H1 (cell line): ENCODE results near the gene ZBTB47. TPM values are rescaled to one million over a fixed set of nuclear protein-coding genes. Genes with fewer than 3 reads are reported as not detected.

Experiments
- CBX5 ChIP-seq: fragments of 300-800, 300-1000 bp; sonication (generic); IDR thresholded peaks from 2 replicates; pipeline ENCODE4 v1.7.1; 2016; ENCODE audit warnings: antibody characterized with exemption, low read length, low read depth
- E2F6 ChIP-seq: IDR thresholded peaks from 2 replicates; pipeline ENCODE4 v1.6.1; 2012; ENCODE audit warnings: inconsistent platforms
- FOSL1 ChIP-seq: IDR thresholded peaks from 2 replicates; pipeline ENCODE4 v1.6.1; 2011; ENCODE audit warnings: mild to moderate bottlenecking, low read depth, low read length, moderate library complexity; ENCODE audit not compliant: insufficient read depth
- PHF8 ChIP-seq: fragments of 200-600 bp; sonication (generic); conservative IDR thresholded peaks from 2 replicates; pipeline ENCODE4 v1.7.1; 2012; ENCODE audit warnings: low read depth, mild to moderate bottlenecking, inconsistent platforms, low read length, moderate library complexity
- TEAD4 ChIP-seq: IDR thresholded peaks from 2 replicates; pipeline ENCODE4 v1.6.1; 2012; ENCODE audit warnings: low read depth, low read length, inconsistent platforms, mixed read lengths
- polyA plus RNA-seq, 7 experiments: library from polyadenylated mRNA; depleted of rRNA in 3 of 7; stranded (reverse) in 5 of 7; unstranded in 2 of 7; fragments of >200 nt in 5 of 7; fragments of 200-250 nt in 2 of 7; gene quantifications; 1 replicate in 5 of 7; 2 replicates in 1 of 7; 4 replicates in 1 of 7; pipeline versions ENCODE4 v1.2.1 to v1.2.3, GENCODE V29; 2011 to 2013; ENCODE audit warnings: missing spikeins in 2 of 7, mixed read lengths in 2 of 7
- total RNA-seq: library from RNA; stranded (reverse); fragmentation: NEBNext Ultra II Directional; extraction: Animal tissue kit (Norgen Biotek cat#: 25700); gene quantifications from 2 replicates; pipeline ENCODE4 v1.2.1, GENCODE V29; 2021
- TF ChIP-seq, protein P1 (sequence below): fragments of 300-600 bp; sonication (generic); IDR thresholded peaks from 2 replicates; pipeline ENCODE4 v1.7.1; 2012; ENCODE audit warnings: low read length, moderate library complexity, mild to moderate bottlenecking, inconsistent platforms; ENCODE audit not compliant: insufficient replicate concordance

The ZBTB47 gene
- total and polyA plus RNA-seq, 2 of the 8 experiments (the other 6 are each of a cell fraction or from before 2014, with no cell fraction given), result 2.8 to 4.1 TPM

GRCh38 chr3:42702982-42703694 lies 49.6 kb downstream of the ZBTB47 start (continued):
- no peak for TF ChIP-seq CBX5
- TF ChIP-seq FOSL1, result no peak
- TF ChIP-seq PHF8, result no peak
- no peak for TF ChIP-seq TEAD4
- TF ChIP-seq, protein P1, sequence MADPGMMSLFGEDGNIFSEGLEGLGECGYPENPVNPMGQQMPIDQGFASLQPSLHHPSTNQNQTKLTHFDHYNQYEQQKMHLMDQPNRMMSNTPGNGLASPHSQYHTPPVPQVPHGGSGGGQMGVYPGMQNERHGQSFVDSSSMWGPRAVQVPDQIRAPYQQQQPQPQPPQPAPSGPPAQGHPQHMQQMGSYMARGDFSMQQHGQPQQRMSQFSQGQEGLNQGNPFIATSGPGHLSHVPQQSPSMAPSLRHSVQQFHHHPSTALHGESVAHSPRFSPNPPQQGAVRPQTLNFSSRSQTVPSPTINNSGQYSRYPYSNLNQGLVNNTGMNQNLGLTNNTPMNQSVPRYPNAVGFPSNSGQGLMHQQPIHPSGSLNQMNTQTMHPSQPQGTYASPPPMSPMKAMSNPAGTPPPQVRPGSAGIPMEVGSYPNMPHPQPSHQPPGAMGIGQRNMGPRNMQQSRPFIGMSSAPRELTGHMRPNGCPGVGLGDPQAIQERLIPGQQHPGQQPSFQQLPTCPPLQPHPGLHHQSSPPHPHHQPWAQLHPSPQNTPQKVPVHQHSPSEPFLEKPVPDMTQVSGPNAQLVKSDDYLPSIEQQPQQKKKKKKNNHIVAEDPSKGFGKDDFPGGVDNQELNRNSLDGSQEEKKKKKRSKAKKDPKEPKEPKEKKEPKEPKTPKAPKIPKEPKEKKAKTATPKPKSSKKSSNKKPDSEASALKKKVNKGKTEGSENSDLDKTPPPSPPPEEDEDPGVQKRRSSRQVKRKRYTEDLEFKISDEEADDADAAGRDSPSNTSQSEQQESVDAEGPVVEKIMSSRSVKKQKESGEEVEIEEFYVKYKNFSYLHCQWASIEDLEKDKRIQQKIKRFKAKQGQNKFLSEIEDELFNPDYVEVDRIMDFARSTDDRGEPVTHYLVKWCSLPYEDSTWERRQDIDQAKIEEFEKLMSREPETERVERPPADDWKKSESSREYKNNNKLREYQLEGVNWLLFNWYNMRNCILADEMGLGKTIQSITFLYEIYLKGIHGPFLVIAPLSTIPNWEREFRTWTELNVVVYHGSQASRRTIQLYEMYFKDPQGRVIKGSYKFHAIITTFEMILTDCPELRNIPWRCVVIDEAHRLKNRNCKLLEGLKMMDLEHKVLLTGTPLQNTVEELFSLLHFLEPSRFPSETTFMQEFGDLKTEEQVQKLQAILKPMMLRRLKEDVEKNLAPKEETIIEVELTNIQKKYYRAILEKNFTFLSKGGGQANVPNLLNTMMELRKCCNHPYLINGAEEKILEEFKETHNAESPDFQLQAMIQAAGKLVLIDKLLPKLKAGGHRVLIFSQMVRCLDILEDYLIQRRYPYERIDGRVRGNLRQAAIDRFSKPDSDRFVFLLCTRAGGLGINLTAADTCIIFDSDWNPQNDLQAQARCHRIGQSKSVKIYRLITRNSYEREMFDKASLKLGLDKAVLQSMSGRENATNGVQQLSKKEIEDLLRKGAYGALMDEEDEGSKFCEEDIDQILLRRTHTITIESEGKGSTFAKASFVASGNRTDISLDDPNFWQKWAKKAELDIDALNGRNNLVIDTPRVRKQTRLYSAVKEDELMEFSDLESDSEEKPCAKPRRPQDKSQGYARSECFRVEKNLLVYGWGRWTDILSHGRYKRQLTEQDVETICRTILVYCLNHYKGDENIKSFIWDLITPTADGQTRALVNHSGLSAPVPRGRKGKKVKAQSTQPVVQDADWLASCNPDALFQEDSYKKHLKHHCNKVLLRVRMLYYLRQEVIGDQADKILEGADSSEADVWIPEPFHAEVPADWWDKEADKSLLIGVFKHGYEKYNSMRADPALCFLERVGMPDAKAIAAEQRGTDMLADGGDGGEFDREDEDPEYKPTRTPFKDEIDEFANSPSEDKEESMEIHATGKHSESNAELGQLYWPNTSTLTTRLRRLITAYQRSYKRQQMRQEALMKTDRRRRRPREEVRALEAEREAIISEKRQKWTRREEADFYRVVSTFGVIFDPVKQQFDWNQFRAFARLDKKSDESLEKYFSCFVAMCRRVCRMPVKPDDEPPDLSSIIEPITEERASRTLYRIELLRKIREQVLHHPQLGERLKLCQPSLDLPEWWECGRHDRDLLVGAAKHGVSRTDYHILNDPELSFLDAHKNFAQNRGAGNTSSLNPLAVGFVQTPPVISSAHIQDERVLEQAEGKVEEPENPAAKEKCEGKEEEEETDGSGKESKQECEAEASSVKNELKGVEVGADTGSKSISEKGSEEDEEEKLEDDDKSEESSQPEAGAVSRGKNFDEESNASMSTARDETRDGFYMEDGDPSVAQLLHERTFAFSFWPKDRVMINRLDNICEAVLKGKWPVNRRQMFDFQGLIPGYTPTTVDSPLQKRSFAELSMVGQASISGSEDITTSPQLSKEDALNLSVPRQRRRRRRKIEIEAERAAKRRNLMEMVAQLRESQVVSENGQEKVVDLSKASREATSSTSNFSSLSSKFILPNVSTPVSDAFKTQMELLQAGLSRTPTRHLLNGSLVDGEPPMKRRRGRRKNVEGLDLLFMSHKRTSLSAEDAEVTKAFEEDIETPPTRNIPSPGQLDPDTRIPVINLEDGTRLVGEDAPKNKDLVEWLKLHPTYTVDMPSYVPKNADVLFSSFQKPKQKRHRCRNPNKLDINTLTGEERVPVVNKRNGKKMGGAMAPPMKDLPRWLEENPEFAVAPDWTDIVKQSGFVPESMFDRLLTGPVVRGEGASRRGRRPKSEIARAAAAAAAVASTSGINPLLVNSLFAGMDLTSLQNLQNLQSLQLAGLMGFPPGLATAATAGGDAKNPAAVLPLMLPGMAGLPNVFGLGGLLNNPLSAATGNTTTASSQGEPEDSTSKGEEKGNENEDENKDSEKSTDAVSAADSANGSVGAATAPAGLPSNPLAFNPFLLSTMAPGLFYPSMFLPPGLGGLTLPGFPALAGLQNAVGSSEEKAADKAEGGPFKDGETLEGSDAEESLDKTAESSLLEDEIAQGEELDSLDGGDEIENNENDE, result no peak
- TF ChIP-seq E2F6, result no peak
